ENCODE measurements around the gene TRERF1.
"Not testable (repeated sequence)": the region's sequence is repeated elsewhere in the genome, so short reads cannot be mapped to it uniquely, and the experiment has no call there.

Gene TRERF1

GRCh38 chr6:42338744-42339222 is 112.9 kb downstream of the TRERF1 start:
- Histone ChIP-seq H3K36me3 (ENCODE audit: control insufficient read depth, low read depth, low read length) (no peaks in the 10 kb centered on the region), H3K27ac (ENCODE audit: low read length) (no peak overlapping the region), H3K4me3 (ENCODE audit: low read length) (no peak overlapping the region), H3K4me1 (ENCODE audit: control insufficient read depth, low read depth, low read length) (no peaks in the 10 kb centered on the region), H3K27me3 (ENCODE audit: control insufficient read depth, insufficient read depth, low read length) (no peaks in the 10 kb centered on the region), H3K9ac (ENCODE audit: low read length) (no peak overlapping the region), H3K9me3 (ENCODE audit: control insufficient read depth, low read depth, low read length) (no peaks in the 10 kb centered on the region)

GRCh38 chr6:42337985-42338743 is 113.6 kb downstream of the TRERF1 start:
- H3K4me3 ChIP-seq (ENCODE audit: low read length), result no peak overlapping the region
- H3K36me3 ChIP-seq (ENCODE audit: control insufficient read depth, low read depth, low read length), result no peaks in the 10 kb centered on the region
- H3K27me3 ChIP-seq (ENCODE audit: control insufficient read depth, insufficient read depth, low read length), result no peaks in the 10 kb centered on the region
- no peak overlapping the region for H3K27ac ChIP-seq (ENCODE audit: low read length)
- no peak overlapping the region for H3K9ac ChIP-seq (ENCODE audit: low read length)
- no peaks in the 10 kb centered on the region for H3K4me1 ChIP-seq (ENCODE audit: control insufficient read depth, low read depth, low read length)
- H3K9me3 ChIP-seq (ENCODE audit: control insufficient read depth, low read depth, low read length), result no peaks in the 10 kb centered on the region

DNA sequence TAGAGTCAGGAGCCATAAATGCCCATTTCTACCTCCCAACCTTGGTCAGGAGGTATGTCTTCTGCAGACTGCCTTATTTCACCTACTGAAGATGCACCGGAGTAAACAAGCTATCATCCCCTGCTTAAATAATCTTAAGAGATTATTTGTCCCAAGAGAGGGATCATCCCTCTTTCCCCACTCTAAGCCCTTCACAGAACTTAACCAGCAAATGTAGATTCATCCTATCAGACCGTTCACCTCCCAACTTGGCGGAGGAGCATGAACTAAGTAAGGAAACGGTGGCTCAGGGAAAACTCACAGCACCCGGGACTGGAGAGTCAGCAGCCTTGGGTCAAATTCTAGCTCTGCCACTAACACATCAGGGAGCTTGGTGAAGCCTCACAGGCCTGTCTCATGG is 115.3 kb downstream of the TRERF1 start:
- no peaks in the 10 kb centered on the region for H3K4me1 ChIP-seq (ENCODE audit: control insufficient read depth, low read depth, low read length)
- no peak overlapping the region for H3K9ac ChIP-seq (ENCODE audit: low read length)
- H3K36me3 ChIP-seq (ENCODE audit: control insufficient read depth, low read depth, low read length), result no peaks in the 10 kb centered on the region
- H3K4me3 ChIP-seq (ENCODE audit: low read length), result no peak overlapping the region
- H3K9me3 ChIP-seq (ENCODE audit: control insufficient read depth, low read depth, low read length), result no peaks in the 10 kb centered on the region
- H3K27me3 ChIP-seq (ENCODE audit: control insufficient read depth, insufficient read depth, low read length), result no peaks in the 10 kb centered on the region
- no peak overlapping the region for H3K27ac ChIP-seq (ENCODE audit: low read length)

DNA sequence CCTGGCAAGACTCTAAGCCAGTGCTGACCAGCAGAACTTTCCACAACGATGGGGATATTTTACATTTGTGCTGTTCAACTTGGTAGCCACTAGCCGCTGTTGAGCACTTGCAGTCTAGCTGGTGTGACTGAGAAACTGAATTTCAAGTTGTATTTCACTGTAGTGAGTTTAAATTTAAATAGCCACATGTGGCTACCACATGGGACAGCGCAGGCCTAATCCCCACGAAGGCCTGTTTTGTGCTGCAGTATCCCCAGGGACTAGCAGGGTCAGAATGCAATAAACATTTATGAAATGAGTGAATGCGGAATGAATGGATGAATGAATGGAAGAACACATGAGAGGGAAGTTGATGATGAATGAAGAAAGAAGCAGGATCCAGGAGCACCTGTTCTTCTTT is 115.8 kb downstream of the TRERF1 start:
- Histone ChIP-seq H3K4me1 (ENCODE audit: control insufficient read depth, low read depth, low read length) (no peaks in the 10 kb centered on the region), H3K36me3 (ENCODE audit: control insufficient read depth, low read depth, low read length) (no peaks in the 10 kb centered on the region), H3K27ac (ENCODE audit: low read length) (no peak overlapping the region)

GRCh38 chr6:42334870-42335269 is 116.9 kb downstream of the TRERF1 start:
- Histone ChIP-seq H3K27me3 (ENCODE audit: control insufficient read depth, insufficient read depth, low read length) (no peaks in the 10 kb centered on the region), H3K27ac (ENCODE audit: low read length) (no peak overlapping the region), H3K9ac (ENCODE audit: low read length) (no peak overlapping the region), H3K4me3 (ENCODE audit: low read length) (no peak overlapping the region), H3K9me3 (ENCODE audit: control insufficient read depth, low read depth, low read length) (no peaks in the 10 kb centered on the region), H3K4me1 (ENCODE audit: control insufficient read depth, low read depth, low read length) (no peaks in the 10 kb centered on the region), H3K36me3 (ENCODE audit: control insufficient read depth, low read depth, low read length) (no peaks in the 10 kb centered on the region)

More for the DNA sequence above, 115.8 kb downstream of the TRERF1 start:
- Histone ChIP-seq H3K27me3 (ENCODE audit: control insufficient read depth, insufficient read depth, low read length) (no peaks in the 10 kb centered on the region), H3K9me3 (ENCODE audit: control insufficient read depth, low read depth, low read length) (no peaks in the 10 kb centered on the region), H3K9ac (ENCODE audit: low read length) (no peak overlapping the region), H3K4me3 (ENCODE audit: low read length) (no peak overlapping the region)

- H3K27me3 ChIP-seq (ENCODE audit: control insufficient read depth, insufficient read depth, low read length), result no peaks in the 10 kb centered on the region
- no peaks in the 10 kb centered on the region for H3K36me3 ChIP-seq (ENCODE audit: control insufficient read depth, low read depth, low read length)
- no peak overlapping the region for H3K27ac ChIP-seq (ENCODE audit: low read length)
- H3K4me1 ChIP-seq (ENCODE audit: control insufficient read depth, low read depth, low read length), result no peaks in the 10 kb centered on the region
- H3K9ac ChIP-seq (ENCODE audit: low read length), result no peak overlapping the region
- H3K4me3 ChIP-seq (ENCODE audit: low read length), result no peak overlapping the region
- no peaks in the 10 kb centered on the region for H3K9me3 ChIP-seq (ENCODE audit: control insufficient read depth, low read depth, low read length)
Observed at GRCh38 chr6:42333612-42334011, 118.1 kb downstream of the TRERF1 start.

DNA sequence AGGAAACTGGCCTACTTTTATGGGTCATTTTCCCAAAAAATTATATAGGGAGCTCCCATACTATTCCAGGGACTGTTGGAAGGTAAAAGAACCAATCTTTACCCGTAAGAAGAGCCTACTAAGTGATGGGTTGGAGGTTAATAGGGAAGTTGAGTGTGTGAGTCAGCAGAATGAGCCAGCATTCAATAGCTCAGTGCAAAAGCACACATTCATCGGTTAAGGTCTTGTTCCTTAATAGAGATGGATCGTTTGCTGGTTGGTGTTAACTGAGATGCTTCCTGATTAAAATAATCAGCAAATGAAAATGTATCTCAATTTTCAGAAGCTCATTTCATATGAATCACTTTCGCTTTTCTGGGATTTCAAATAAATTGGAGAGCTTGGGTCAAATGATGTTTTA is 118.8 kb downstream of the TRERF1 start:
- no peaks in the 10 kb centered on the region for H3K4me1 ChIP-seq (ENCODE audit: control insufficient read depth, low read depth, low read length)
- no peak overlapping the region for H3K27ac ChIP-seq (ENCODE audit: low read length)
- H3K4me3 ChIP-seq (ENCODE audit: low read length), result no peak overlapping the region
- no peak overlapping the region for H3K9ac ChIP-seq (ENCODE audit: low read length)
- H3K36me3 ChIP-seq (ENCODE audit: control insufficient read depth, low read depth, low read length), result no peaks in the 10 kb centered on the region
- H3K9me3 ChIP-seq (ENCODE audit: control insufficient read depth, low read depth, low read length), result no peaks in the 10 kb centered on the region
- H3K27me3 ChIP-seq (ENCODE audit: control insufficient read depth, insufficient read depth, low read length), result no peaks in the 10 kb centered on the region

- Histone ChIP-seq H3K4me3 (ENCODE audit: low read length) (no peak overlapping the region), H3K36me3 (ENCODE audit: control insufficient read depth, low read depth, low read length) (no peaks in the 10 kb centered on the region), H3K27me3 (ENCODE audit: control insufficient read depth, insufficient read depth, low read length) (no peaks in the 10 kb centered on the region), H3K4me1 (ENCODE audit: control insufficient read depth, low read depth, low read length) (no peaks in the 10 kb centered on the region), H3K9me3 (ENCODE audit: control insufficient read depth, low read depth, low read length) (no peaks in the 10 kb centered on the region), H3K27ac (ENCODE audit: low read length) (no peak overlapping the region), H3K9ac (ENCODE audit: low read length) (no peak overlapping the region)
Observed at GRCh38 chr6:42331019-42331418, 120.7 kb downstream of the TRERF1 start.

- Histone ChIP-seq H3K9me3 (ENCODE audit: control insufficient read depth, low read depth, low read length) (no peaks in the 10 kb centered on the region), H3K9ac (ENCODE audit: low read length) (no peak overlapping the region), H3K4me1 (ENCODE audit: control insufficient read depth, low read depth, low read length) (no peaks in the 10 kb centered on the region), H3K4me3 (ENCODE audit: low read length) (no peak overlapping the region), H3K27me3 (ENCODE audit: control insufficient read depth, insufficient read depth, low read length) (no peaks in the 10 kb centered on the region), H3K36me3 (ENCODE audit: control insufficient read depth, low read depth, low read length) (no peaks in the 10 kb centered on the region), H3K27ac (ENCODE audit: low read length) (no peak overlapping the region)
Observed at GRCh38 chr6:42326248-42326647, 125.5 kb downstream of the TRERF1 start.

GRCh38 chr6:42324656-42325324 is 126.9 kb downstream of the TRERF1 start:
- H3K27me3 ChIP-seq (ENCODE audit: control insufficient read depth, insufficient read depth, low read length); H3K36me3 ChIP-seq (ENCODE audit: control insufficient read depth, low read depth, low read length); H3K4me3 ChIP-seq (ENCODE audit: low read length); H3K9ac ChIP-seq (ENCODE audit: low read length); H3K27ac ChIP-seq (ENCODE audit: low read length); H3K4me1 ChIP-seq (ENCODE audit: control insufficient read depth, low read depth, low read length); H3K9me3 ChIP-seq (ENCODE audit: control insufficient read depth, low read depth, low read length): not testable (repeated sequence)

DNA sequence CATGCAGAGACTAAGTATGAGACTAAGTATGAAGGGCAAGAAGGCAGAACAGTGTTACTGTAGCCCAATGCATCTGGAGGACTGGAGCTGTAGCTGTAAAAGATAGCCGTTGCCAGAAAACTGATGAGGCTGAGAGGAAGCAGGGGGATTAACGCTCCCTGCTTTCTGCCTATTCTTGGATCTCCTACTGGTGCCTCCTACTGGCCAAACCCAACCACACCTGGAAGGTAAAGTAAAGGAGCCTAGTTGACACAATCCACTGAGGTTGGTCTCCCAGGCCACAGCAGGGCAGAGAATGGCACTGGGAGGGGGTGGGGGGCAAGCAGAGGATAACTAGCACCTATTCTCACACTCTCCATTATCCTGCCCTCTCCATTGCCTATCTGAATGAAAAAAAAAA is 129.1 kb downstream of the TRERF1 start:
- no peaks in the 10 kb centered on the region for H3K27me3 ChIP-seq (ENCODE audit: control insufficient read depth, insufficient read depth, low read length)
- H3K9me3 ChIP-seq (ENCODE audit: control insufficient read depth, low read depth, low read length), result no peaks in the 10 kb centered on the region
- H3K4me3 ChIP-seq (ENCODE audit: low read length), result no peak overlapping the region
- no peak overlapping the region for H3K9ac ChIP-seq (ENCODE audit: low read length)
- H3K27ac ChIP-seq (ENCODE audit: low read length), result no peak overlapping the region
- H3K36me3 ChIP-seq (ENCODE audit: control insufficient read depth, low read depth, low read length), result no peaks in the 10 kb centered on the region
- no peaks in the 10 kb centered on the region for H3K4me1 ChIP-seq (ENCODE audit: control insufficient read depth, low read depth, low read length)

DNA sequence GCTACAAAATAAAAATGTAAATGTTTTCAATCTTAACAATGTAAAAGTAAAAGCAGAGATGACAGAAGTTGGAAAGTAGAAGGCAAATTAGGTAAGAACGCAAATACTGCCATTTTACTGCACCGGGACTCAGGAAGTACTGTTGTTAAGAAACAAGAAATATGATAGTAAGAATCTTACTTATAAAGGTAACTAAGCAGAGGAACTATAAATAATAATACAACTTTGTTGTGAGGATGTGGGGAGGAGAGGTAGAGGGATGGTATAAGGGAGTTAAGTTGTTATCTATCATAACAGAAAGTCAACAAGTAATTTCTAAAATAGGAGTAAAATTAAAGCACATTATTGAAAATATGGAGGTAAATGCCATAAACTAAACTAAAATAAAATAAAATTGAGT is 129.8 kb downstream of the TRERF1 start:
- Histone ChIP-seq H3K9ac (ENCODE audit: low read length) (no peak overlapping the region), H3K27me3 (ENCODE audit: control insufficient read depth, insufficient read depth, low read length) (no peaks in the 10 kb centered on the region), H3K27ac (ENCODE audit: low read length) (no peak overlapping the region), H3K4me1 (ENCODE audit: control insufficient read depth, low read depth, low read length) (no peaks in the 10 kb centered on the region), H3K4me3 (ENCODE audit: low read length) (no peak overlapping the region), H3K36me3 (ENCODE audit: control insufficient read depth, low read depth, low read length) (no peaks in the 10 kb centered on the region), H3K9me3 (ENCODE audit: control insufficient read depth, low read depth, low read length) (no peaks in the 10 kb centered on the region)

All from iPS-18a (cell line).